Measurements from ENCODE around the gene NEBL. TPM values are rescaled to one million over a fixed set of nuclear protein-coding genes. Genes with fewer than 3 reads are reported as not detected.

The NEBL gene
- polyA plus RNA-seq, 1 experiment, result not detected

DNA sequence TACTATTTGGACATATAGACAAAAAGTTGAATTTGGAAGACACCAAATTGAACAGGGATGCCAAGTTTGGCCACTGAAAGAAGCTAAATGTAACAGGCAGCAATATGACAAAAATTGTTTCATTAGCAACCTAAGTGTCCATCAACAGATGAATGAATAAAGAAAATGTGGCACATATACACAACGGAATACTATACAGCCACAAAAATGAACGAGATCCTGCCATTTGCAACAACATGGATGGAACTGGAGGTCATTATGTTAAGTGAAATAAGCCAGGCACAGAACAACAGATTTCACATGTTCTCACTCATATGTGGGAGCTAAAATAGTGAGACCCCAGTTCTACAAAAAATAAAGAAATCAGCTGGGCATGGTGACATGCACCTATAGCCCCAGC lies 43.8 kb downstream of the NEBL start:
- ChIA-PET POLR2A (no interaction called here), CTCF (no interaction called here)
- H3K27me3 ChIP-seq (ENCODE audit: control insufficient read depth, insufficient read depth, low read length), result no peaks in the 10 kb centered on the region
- TF ChIP-seq, protein P1, sequence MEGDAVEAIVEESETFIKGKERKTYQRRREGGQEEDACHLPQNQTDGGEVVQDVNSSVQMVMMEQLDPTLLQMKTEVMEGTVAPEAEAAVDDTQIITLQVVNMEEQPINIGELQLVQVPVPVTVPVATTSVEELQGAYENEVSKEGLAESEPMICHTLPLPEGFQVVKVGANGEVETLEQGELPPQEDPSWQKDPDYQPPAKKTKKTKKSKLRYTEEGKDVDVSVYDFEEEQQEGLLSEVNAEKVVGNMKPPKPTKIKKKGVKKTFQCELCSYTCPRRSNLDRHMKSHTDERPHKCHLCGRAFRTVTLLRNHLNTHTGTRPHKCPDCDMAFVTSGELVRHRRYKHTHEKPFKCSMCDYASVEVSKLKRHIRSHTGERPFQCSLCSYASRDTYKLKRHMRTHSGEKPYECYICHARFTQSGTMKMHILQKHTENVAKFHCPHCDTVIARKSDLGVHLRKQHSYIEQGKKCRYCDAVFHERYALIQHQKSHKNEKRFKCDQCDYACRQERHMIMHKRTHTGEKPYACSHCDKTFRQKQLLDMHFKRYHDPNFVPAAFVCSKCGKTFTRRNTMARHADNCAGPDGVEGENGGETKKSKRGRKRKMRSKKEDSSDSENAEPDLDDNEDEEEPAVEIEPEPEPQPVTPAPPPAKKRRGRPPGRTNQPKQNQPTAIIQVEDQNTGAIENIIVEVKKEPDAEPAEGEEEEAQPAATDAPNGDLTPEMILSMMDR (IDR thresholded peaks at IDR 0.05; ENCODE audit: insufficient read depth, low read depth, low read length), result no peak
- no peak overlapping the region for H3K4me3 ChIP-seq (ENCODE audit: low read depth, low read length)
- no peaks in the 10 kb centered on the region for H3K36me3 ChIP-seq (ENCODE audit: control insufficient read depth, insufficient read depth, low read length)
- DNase-seq (ENCODE audit: low read depth), result no peak

DNA sequence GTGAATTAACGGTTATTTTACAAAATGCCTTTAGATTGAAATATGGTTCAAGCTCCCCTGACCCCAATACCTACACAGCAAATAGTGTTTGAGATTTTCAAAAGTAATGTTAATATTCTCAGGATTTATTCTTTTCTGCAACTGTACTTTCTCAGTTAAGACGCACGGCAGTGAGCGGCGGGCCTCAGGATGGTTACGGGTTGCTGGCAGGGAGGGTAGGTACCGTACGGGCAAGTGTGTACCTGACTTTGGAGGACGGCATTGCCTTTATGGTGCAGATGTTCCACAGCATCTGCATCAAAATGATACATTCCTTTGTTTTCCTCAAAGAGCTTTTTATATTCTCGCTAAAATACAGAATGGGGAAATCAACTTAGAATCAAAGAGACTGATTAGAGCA lies 44.8 kb downstream of the NEBL start:
- ChIA-PET POLR2A (no interaction called here), CTCF (no interaction called here)
- Histone ChIP-seq H3K36me3 (ENCODE audit: control insufficient read depth, insufficient read depth, low read length) (no peaks in the 10 kb centered on the region), H3K27me3 (ENCODE audit: control insufficient read depth, insufficient read depth, low read length) (no peaks in the 10 kb centered on the region), H3K4me3 (ENCODE audit: low read depth, low read length) (no peak overlapping the region)
- DNase-seq (ENCODE audit: low read depth), result no peak
- TF ChIP-seq, protein P1 (IDR thresholded peaks at IDR 0.05; ENCODE audit: insufficient read depth, low read depth, low read length), result no peak

DNA sequence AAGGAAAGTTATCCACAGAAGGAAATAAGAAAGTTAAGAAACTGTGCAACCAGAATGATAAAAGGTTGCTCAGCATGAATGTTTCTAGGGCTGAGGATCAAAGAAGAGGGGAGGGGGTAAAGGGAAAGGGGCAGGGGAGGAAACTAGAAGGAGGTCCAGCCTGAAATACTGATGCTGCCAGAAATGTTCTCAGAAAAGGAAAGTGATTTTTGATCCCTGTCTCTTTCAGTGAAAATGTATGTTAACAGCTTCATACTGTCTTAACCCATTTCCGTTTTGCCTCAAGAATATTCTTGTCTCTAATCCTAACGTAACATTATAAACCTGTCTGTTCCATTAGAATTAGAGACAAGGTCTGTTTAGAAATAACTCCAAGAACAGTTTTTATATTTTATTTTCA lies 49.6 kb downstream of the NEBL start:
- no peak overlapping the region for H3K4me3 ChIP-seq (ENCODE audit: low read depth, low read length)
- POLR2A ChIA-PET, result no interaction called here
- H3K27me3 ChIP-seq (ENCODE audit: control insufficient read depth, insufficient read depth, low read length), result no peaks in the 10 kb centered on the region
- CTCF ChIA-PET, result no interaction called here
- TF ChIP-seq, protein P1 (IDR thresholded peaks at IDR 0.05; ENCODE audit: insufficient read depth, low read depth, low read length), result no peak
- H3K36me3 ChIP-seq (ENCODE audit: control insufficient read depth, insufficient read depth, low read length), result no peaks in the 10 kb centered on the region
- DNase-seq (ENCODE audit: low read depth), result no peak

DNA sequence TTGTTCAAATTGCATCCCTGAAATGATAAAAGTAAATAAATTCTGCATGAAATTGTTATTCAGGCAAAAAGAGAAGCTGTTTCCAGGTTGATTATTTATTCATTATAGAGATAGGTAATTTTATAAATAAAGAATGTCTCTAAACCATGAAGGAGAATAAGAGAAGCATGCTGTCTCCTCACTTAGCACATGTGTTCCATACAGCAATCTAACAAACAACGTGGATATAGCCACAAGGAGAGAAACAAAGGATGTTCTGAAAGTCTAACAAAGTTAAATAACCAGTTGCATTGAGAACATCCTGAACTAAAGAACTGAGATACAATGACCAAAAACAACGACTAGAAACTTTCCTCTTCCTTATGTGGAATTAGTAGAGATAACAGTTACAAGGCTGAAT lies 50.8 kb downstream of the NEBL start:
- no peak for DNase-seq (ENCODE audit: low read depth)
- TF ChIP-seq, protein P1 (IDR thresholded peaks at IDR 0.05; ENCODE audit: insufficient read depth, low read depth, low read length), result no peak
- H3K27me3 ChIP-seq (ENCODE audit: control insufficient read depth, insufficient read depth, low read length), result no peaks in the 10 kb centered on the region
- H3K4me3 ChIP-seq (ENCODE audit: low read depth, low read length), result no peak overlapping the region
- ChIA-PET CTCF (no interaction called here), POLR2A (no interaction called here)
- H3K36me3 ChIP-seq (ENCODE audit: control insufficient read depth, insufficient read depth, low read length), result no peaks in the 10 kb centered on the region

DNA sequence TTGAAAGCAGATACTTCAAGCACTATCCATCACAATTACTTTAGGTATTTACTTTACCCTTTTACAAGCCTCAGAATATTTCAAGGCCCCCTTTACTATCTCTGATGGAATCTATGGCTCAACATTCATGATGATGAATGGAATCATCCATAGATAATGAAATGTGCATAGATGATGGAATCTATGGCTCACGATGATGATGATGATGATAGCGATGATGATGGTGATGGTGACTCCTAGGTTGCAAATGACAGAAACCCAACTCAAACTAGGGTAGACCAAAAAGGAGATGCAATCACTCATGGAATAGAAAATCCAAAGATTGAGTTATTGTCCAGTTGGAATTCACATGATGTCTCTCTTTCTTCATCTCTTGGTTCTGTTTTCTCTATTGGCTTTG lies 55.7 kb downstream of the NEBL start:
- POLR2A ChIA-PET, result no interaction called here
- CTCF ChIA-PET, result no interaction called here

More for the DNA sequence above, 55.7 kb downstream of the NEBL start:
- no peaks in the 10 kb centered on the region for H3K36me3 ChIP-seq (ENCODE audit: control insufficient read depth, insufficient read depth, low read length)
- DNase-seq (ENCODE audit: low read depth), result no peak
- H3K4me3 ChIP-seq (ENCODE audit: low read depth, low read length), result no peak overlapping the region
- TF ChIP-seq, protein P1 (IDR thresholded peaks at IDR 0.05; ENCODE audit: insufficient read depth, low read depth, low read length), result no peak
- H3K27me3 ChIP-seq (ENCODE audit: control insufficient read depth, insufficient read depth, low read length), result no peaks in the 10 kb centered on the region
